ENCODE data around the gene PIP5K1B. TPM values are rescaled to one million over a fixed set of nuclear protein-coding genes. Genes with fewer than 3 reads are reported as not detected.

Gene PIP5K1B
- total RNA-seq, 1 donor from 2014 or later: not detected

DNA sequence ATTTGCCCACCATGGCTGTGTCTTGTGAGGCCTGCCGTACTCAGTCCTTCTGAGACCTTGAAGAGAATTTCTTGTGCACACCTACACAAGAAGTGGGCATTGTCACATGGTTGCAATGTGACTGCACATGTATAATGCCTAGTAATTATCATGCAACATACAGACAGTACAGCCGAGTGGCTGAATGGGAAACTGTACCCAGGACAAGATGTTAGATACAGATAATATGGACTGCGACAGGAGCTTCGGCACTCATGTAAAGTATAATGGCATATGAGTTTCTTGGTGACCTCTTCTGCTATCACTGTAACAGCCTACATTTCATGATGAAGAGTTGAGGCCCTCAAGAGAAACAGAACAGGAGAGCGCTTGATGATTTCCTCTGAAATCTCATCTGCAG is 313.7 kb downstream of the PIP5K1B start:
- no peak for DNase-seq (ENCODE audit: low read depth)
- TF ChIP-seq CTCF (conservative IDR thresholded peaks at IDR 0.05; ENCODE audit: low read depth, low read length): no peak
- H3K4me3 ChIP-seq (ENCODE audit: low read depth, low read length): no peak overlapping the region

DNA sequence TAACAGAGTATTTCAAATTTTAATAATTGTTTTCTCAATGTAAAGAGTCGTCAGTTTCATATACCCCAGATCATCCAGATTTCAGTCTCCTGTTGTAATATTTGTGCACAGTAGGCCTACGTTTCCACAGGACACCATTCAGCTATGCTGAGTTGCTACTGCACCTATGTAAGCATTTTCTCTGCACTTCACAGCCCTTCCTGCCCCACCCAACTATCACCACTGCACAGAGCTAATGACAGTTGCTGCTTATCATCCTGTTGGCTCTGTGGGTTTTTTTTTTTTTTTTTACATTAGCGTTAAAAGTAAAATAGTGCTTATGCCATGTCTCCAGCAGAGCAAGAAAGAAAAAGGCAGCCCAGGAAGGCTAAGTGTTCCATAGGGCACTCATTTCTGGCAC is 314.8 kb downstream of the PIP5K1B start:
- H3K4me3 ChIP-seq (ENCODE audit: low read depth, low read length): no peak overlapping the region
- TF ChIP-seq CTCF (conservative IDR thresholded peaks at IDR 0.05; ENCODE audit: low read depth, low read length): no peak
- no peak for DNase-seq (ENCODE audit: low read depth)

DNA sequence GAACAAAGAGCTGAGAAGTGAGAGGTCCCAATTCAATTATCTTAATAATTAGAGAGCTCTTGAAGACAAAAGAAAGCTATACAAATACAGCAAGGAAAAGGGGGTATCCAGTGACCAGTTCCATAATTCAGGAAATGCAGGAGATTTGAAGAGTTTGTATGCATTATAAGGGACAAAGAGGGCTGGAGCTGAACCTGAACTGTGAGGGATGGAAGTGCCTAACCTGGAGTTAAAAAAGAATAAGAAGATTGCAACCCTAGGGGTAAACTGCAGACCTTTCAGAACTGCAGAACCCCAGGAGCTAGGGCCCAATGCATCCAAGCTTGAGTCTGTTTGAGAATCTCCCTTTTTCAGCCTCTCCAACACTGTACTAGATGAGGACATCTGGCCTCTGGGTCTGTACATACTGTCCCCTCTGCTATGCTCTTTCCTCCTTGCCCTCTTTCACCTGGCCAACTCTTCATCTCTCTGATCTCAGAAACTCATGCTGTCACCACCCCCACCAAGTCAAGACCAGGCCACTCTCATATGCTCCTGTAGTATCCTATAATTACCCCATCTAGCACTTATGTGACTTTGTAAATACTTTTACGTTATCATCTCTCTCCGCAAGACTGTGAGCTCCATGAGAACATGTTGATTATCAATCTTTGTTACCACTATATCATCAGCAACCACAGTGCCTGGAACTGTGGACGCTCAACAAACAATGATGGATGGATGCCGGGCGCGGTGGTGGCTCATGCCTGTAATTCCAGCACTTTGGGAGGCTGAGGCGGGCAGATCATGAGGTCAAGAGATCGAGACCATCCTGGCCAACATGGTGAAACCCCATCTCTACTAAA is 315.5 kb downstream of the PIP5K1B start:
- no peak overlapping the region for H3K4me3 ChIP-seq (ENCODE audit: low read depth, low read length)
- no peak for DNase-seq (ENCODE audit: low read depth)
- TF ChIP-seq CTCF (conservative IDR thresholded peaks at IDR 0.05; ENCODE audit: low read depth, low read length): no peak

GRCh38 chr9:69023650-69024049 is 318.6 kb downstream of the PIP5K1B start:
- no peak for TF ChIP-seq CTCF (conservative IDR thresholded peaks at IDR 0.05; ENCODE audit: low read depth, low read length)
- H3K4me3 ChIP-seq (ENCODE audit: low read depth, low read length): no peak overlapping the region
- no peak for DNase-seq (ENCODE audit: low read depth)

GRCh38 chr9:69027355-69028097 is 322.5 kb downstream of the PIP5K1B start:
- H3K4me3 ChIP-seq (ENCODE audit: low read depth, low read length): no peak overlapping the region
- peak; percentile 87 for TF ChIP-seq CTCF (conservative IDR thresholded peaks at IDR 0.05; ENCODE audit: low read depth, low read length)
- no peak for DNase-seq (ENCODE audit: low read depth)

DNA sequence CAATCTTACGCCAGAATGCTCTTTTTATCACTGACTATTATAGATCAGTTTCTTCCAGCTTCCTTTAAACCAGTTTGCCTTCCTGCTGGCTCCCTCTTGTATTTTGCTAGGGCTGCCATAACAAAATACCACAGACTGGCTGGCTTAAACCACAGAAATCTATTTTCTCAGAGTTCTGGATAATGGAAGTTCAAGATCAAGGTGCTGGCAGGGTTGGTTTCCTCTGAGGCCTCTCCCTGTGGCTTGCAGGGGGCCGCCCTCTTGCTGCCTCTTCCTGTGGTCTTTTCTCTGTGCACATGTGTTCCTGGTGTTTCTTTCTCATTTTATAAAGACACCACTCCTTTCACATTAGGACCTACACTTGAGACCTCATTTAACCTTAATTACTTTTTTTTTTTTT is 323.7 kb downstream of the PIP5K1B start:
- no peak for DNase-seq (ENCODE audit: low read depth)
- no peak for TF ChIP-seq CTCF (conservative IDR thresholded peaks at IDR 0.05; ENCODE audit: low read depth, low read length)
- H3K4me3 ChIP-seq (ENCODE audit: low read depth, low read length): no peak overlapping the region

Data from epithelial cell of proximal tubule (primary cell).